Renal cortical epithelial cell (primary cell): ENCODE results near the gene ZNF284. TPM values are rescaled to one million over a fixed set of nuclear protein-coding genes. Genes with fewer than 3 reads are reported as not detected.
A peak's percentile ranks its signal among the peaks of the same experiment; 100 is the strongest.
"Not testable (repeated sequence)": the region's sequence is repeated elsewhere in the genome, so short reads cannot be mapped to it uniquely, and the experiment has no call there.

Source experiments
- DNase-seq: peaks from one replicate; pipeline ENCODE4 v3.0.0-alpha.2; 2011; ENCODE audit warnings: low read depth
- total RNA-seq: library from RNA; depleted of rRNA; stranded (reverse); fragments of >200 nt; gene quantifications from 2 replicates; pipeline ENCODE4 v1.2.3, GENCODE V29; 2014

ZNF284 gene
- total RNA-seq, 1 donor from 2014 or later = 4.4 TPM

GRCh38 chr19:44111910-44112463 lies 40.0 kb downstream of the ZNF284 start:
- DNase-seq = peak; percentile 78

GRCh38 chr19:44112802-44113137 lies 40.8 kb downstream of the ZNF284 start:
- DNase-seq = no peak

- peak; percentile 98 for DNase-seq
Observed at GRCh38 chr19:44113138-44113783, 41.3 kb downstream of the ZNF284 start, which contains the start of gene ZNF225. Gene ZNF225 (plus strand): TSS chr19:44113399. CDS start chr19:44115828, 2,429 bp downstream.

- no peak for DNase-seq
Observed at GRCh38 chr19:44113784-44114390, 41.9 kb downstream of the ZNF284 start.

GRCh38 chr19:44121162-44121561 lies 49.2 kb downstream of the ZNF284 start:
- not testable (repeated sequence) for DNase-seq

- no peak for DNase-seq
Observed at GRCh38 chr19:44131955-44132354, 60.0 kb downstream of the ZNF284 start.

Other genes starting within 250 kb of the ZNF284 start
- gene ZNF283, start 244.8 kb upstream of the ZNF284 start, total RNA-seq = 5.4 and 20.7 TPM in 2 replicates
- gene ZNF404, start 188.2 kb upstream of the ZNF284 start, total RNA-seq = 2.6 and 6.0 TPM in 2 replicates
- gene ZNF45, start 136.9 kb upstream of the ZNF284 start, total RNA-seq = 12.3 and 24.2 TPM in 2 replicates
- gene ZNF221, start 120.9 kb upstream of the ZNF284 start, total RNA-seq = 4.0 and 13.7 TPM in 2 replicates
- 7.6 and 11.9 TPM in 2 replicates for gene ZNF155, start 88.0 kb upstream of the ZNF284 start, total RNA-seq
- 3.3 and 5.0 TPM in 2 replicates for gene ZNF230, start 69.2 kb upstream of the ZNF284 start, total RNA-seq
- 4.5 and 5.9 TPM in 2 replicates for gene ZNF222, start 46.8 kb upstream of the ZNF284 start, total RNA-seq
- gene ZNF223, start 20.1 kb upstream of the ZNF284 start, total RNA-seq = 8.5 and 9.4 TPM in 2 replicates
- gene ZNF224, start 22.2 kb downstream of the ZNF284 start, total RNA-seq = 19.1 and 41.5 TPM in 2 replicates
- 3.5 and 9.2 TPM in 2 replicates for gene ZNF225, start 41.2 kb downstream of the ZNF284 start, total RNA-seq
- gene ZNF234, start 69.4 kb downstream of the ZNF284 start, total RNA-seq = 6.1 and 16.4 TPM in 2 replicates
- 13.2 and 25.1 TPM in 2 replicates for gene ZNF226, start 92.9 kb downstream of the ZNF284 start, total RNA-seq
- 17.9 and 24.7 TPM in 2 replicates for gene ZNF227, start 140.4 kb downstream of the ZNF284 start, total RNA-seq
- 0.69 and 2.9 TPM in 2 replicates for gene ZNF233, start 187.7 kb downstream of the ZNF284 start, total RNA-seq
- 2.8 and 8.0 TPM in 2 replicates for gene ZNF235, start 232.9 kb downstream of the ZNF284 start, total RNA-seq